Measurements from ENCODE around the gene OR51B2. TPM values are rescaled to one million over a fixed set of nuclear protein-coding genes. Genes with fewer than 3 reads are reported as not detected.
A peak's percentile ranks its signal among the peaks of the same experiment; 100 is the strongest.

OR51B2 gene
- total RNA-seq, 1 donor from 2014 or later, result 0.56 TPM

GRCh38 chr11:5304046-5304445 lies 20.1 kb downstream of the OR51B2 start:
- H3K9me3 Mint-ChIP-seq, result no peaks in the 10 kb centered on the region
- no peak for DNase-seq (ENCODE audit: low spot score in 2 of 2, unreplicated experiment in 2 of 2)
- H3K27me3 Mint-ChIP-seq (ENCODE audit: low read depth), result no peaks in the 10 kb centered on the region
- H3K4me1 Mint-ChIP-seq, result peaks cover 5% of the 10 kb centered on the region
- no peaks in the 10 kb centered on the region for H3K36me3 Mint-ChIP-seq
- no peak overlapping the region for H3K4me3 Mint-ChIP-seq
- H3K27ac Mint-ChIP-seq, result no peak overlapping the region
- TF ChIP-seq CTCF (IDR thresholded peaks at IDR 0.05; ENCODE audit: unreplicated experiment), result no peak

- no peak for DNase-seq (ENCODE audit: low spot score in 2 of 2, unreplicated experiment in 2 of 2)
- Mint-ChIP-seq H3K9me3 (no peaks in the 10 kb centered on the region), H3K27me3 (ENCODE audit: low read depth) (no peaks in the 10 kb centered on the region), H3K4me3 (no peak overlapping the region), H3K27ac (no peak overlapping the region), H3K36me3 (no peaks in the 10 kb centered on the region), H3K4me1 (peaks cover 5% of the 10 kb centered on the region)
- no peak for TF ChIP-seq CTCF (IDR thresholded peaks at IDR 0.05; ENCODE audit: unreplicated experiment)
Observed at GRCh38 chr11:5303626-5304025, 20.5 kb downstream of the OR51B2 start.

GRCh38 chr11:5301846-5302245 lies 22.3 kb downstream of the OR51B2 start, which contains the start of gene OR51B4:
Gene OR51B4, minus strand, starts transcription at chr11:5301946. Its CDS starts 0 bp downstream, at chr11:5301946.
- peaks cover 5% of the 10 kb centered on the region for H3K4me1 Mint-ChIP-seq
- no peak for DNase-seq (ENCODE audit: low spot score in 2 of 2, unreplicated experiment in 2 of 2)
- no peak within 1 kb of the TSS for H3K27ac Mint-ChIP-seq
- H3K9me3 Mint-ChIP-seq, result no peaks in the 10 kb centered on the region
- no peak for TF ChIP-seq CTCF (IDR thresholded peaks at IDR 0.05; ENCODE audit: unreplicated experiment)
- H3K27me3 Mint-ChIP-seq (ENCODE audit: low read depth), result peaks cover 2% of the 10 kb centered on the region
- no peak within 1 kb of the TSS for H3K4me3 Mint-ChIP-seq
- no peaks in the 10 kb centered on the region for H3K36me3 Mint-ChIP-seq

GRCh38 chr11:5300251-5300650 lies 23.8 kb downstream of the OR51B2 start:
- DNase-seq (ENCODE audit: low spot score in 2 of 2, unreplicated experiment in 2 of 2), result no peak
- Mint-ChIP-seq H3K4me3 (no peak overlapping the region), H3K9me3 (no peaks in the 10 kb centered on the region), H3K27me3 (ENCODE audit: low read depth) (peaks cover 2% of the 10 kb centered on the region), H3K27ac (peak overlapping the region; percentile 22), H3K36me3 (no peaks in the 10 kb centered on the region), H3K4me1 (peaks cover 5% of the 10 kb centered on the region)
- no peak for TF ChIP-seq CTCF (IDR thresholded peaks at IDR 0.05; ENCODE audit: unreplicated experiment)

- peaks cover 2% of the 10 kb centered on the region for H3K27me3 Mint-ChIP-seq (ENCODE audit: low read depth)
- peaks cover 5% of the 10 kb centered on the region for H3K4me1 Mint-ChIP-seq
- no peak for TF ChIP-seq CTCF (IDR thresholded peaks at IDR 0.05; ENCODE audit: unreplicated experiment)
- DNase-seq (ENCODE audit: low spot score in 2 of 2, unreplicated experiment in 2 of 2), result no peak
- H3K27ac Mint-ChIP-seq, result no peak overlapping the region
- H3K9me3 Mint-ChIP-seq, result no peaks in the 10 kb centered on the region
- H3K4me3 Mint-ChIP-seq, result no peak overlapping the region
- no peaks in the 10 kb centered on the region for H3K36me3 Mint-ChIP-seq
Observed at GRCh38 chr11:5298451-5298850, 25.6 kb downstream of the OR51B2 start.
